Gastrocnemius medialis (tissue), 4 donors: ENCODE results near the gene CAMKV.

Experiments used
- POLR2A ChIP-seq, 2 donors: fragments of 450-650 bp; IDR thresholded peaks; one replicate each; pipeline ENCODE4 v1.6.1; 2017; ENCODE audit warnings: antibody characterized with exemption in 2 of 2, mild to moderate bottlenecking in 2 of 2, moderate library complexity in 2 of 2
- TF ChIP-seq, protein P1 (sequence below), 5 experiments: fragments of 450-650 bp in 3 of 5; fragments of 200-600 bp in 2 of 5; sonication (generic) in 2 of 5; IDR thresholded peaks in 4 of 5; conservative IDR thresholded peaks in 1 of 5; 1 replicate in 4 of 5; 2 replicates in 1 of 5; pipeline ENCODE4 v1.5.1; 2016 to 2019; ENCODE audit warnings: antibody characterized with exemption in 5 of 5, mild to moderate bottlenecking in 3 of 5, moderate library complexity in 3 of 5

DNA sequence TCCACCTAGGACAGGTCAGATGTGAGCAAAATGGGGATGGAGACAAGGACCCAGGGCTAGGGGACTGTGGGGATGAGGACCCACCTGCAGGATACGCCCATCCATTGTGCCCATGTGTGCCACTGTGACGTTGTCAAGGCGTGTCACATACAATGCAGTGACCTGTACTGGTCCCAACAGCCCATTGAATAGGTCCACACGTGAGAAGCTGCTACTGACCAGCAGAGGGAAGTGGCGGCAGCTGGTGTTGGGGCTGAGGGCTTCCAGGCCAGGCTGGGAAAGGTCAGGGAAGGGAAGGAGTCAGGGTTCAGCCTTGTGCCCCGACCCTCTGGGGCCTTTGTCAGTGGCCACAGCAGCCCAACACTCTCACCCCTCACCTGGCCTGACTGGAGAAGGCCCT lies 29.3 kb upstream of the CAMKV start:
- TF ChIP-seq POLR2A (IDR thresholded peaks at IDR 0.05): no peak
- TF ChIP-seq, protein P1, sequence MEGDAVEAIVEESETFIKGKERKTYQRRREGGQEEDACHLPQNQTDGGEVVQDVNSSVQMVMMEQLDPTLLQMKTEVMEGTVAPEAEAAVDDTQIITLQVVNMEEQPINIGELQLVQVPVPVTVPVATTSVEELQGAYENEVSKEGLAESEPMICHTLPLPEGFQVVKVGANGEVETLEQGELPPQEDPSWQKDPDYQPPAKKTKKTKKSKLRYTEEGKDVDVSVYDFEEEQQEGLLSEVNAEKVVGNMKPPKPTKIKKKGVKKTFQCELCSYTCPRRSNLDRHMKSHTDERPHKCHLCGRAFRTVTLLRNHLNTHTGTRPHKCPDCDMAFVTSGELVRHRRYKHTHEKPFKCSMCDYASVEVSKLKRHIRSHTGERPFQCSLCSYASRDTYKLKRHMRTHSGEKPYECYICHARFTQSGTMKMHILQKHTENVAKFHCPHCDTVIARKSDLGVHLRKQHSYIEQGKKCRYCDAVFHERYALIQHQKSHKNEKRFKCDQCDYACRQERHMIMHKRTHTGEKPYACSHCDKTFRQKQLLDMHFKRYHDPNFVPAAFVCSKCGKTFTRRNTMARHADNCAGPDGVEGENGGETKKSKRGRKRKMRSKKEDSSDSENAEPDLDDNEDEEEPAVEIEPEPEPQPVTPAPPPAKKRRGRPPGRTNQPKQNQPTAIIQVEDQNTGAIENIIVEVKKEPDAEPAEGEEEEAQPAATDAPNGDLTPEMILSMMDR (IDR thresholded peaks at IDR 0.05 in 4 of 5, conservative IDR thresholded peaks at IDR 0.05 in 1 of 5): no peak
